GF-D8 (cell line): Measurements from ENCODE around the gene LRRC55.

ENCODE experiments used
- DNase-seq: peaks from one replicate; lab custom pipeline; 2025; lab: John Stamatoyannopoulos, UW

The LRRC55 gene, protein sequence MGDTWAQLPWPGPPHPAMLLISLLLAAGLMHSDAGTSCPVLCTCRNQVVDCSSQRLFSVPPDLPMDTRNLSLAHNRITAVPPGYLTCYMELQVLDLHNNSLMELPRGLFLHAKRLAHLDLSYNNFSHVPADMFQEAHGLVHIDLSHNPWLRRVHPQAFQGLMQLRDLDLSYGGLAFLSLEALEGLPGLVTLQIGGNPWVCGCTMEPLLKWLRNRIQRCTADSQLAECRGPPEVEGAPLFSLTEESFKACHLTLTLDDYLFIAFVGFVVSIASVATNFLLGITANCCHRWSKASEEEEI

DNA sequence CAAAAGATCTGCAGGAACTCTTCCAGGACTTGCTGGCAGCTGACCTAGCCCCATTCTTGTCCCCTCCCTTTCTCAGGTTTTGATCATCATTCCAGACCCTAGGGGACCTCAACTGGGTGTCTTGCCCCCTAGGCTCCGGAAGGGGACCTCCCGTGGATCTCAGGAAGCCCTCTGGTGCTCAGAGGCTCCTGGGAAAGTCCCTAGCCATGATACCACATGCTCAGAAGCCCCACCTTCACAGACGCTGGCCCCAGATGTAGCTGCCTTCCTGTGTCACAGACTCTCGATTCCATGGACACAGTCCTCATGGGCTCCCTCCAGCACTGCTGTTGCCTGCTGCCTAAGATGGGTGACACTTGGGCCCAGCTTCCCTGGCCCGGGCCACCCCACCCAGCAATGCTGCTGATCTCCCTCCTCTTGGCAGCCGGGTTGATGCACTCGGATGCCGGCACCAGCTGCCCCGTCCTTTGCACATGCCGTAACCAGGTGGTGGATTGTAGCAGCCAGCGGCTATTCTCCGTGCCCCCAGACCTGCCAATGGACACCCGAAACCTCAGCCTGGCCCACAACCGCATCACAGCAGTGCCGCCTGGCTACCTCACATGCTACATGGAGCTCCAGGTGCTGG, at the start of gene LRRC55:
Gene LRRC55 (plus strand): TSS at position 276 of the 628 bp plus-strand sequence. CDS start 70 bp downstream, at position 346.
- DNase-seq: no peak

DNA sequence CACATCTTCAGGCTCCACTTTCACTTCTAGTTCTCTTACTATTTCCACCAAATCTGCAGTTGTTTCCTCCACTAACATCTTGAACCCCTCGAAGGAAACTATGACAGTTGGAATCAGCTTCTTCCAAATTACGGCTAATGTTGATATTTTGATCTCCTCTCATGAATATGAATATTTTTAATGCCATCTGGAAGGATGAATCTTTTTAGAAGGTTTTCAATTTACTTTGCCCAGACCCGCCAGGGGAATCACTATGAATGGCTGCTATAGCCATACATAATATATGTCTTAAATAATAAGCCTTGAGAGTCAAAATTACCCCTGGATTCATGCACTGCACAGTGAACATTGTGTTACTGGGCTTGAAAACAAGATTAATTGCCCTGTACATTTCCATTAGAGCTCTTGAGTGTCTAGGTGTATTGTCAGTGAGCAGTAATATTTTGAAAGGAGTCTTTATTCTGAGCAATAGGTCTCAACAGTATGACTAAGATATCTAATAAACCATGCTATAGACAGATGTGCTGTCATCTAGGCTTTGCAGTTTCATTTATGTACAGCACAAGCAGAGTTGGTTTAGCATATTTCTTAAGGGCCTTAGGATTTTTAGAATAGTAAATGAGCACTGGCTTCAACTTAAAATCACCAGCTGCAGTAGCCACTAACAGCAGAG, 48.3 kb upstream of the LRRC55 start:
- DNase-seq: no peak

DNA sequence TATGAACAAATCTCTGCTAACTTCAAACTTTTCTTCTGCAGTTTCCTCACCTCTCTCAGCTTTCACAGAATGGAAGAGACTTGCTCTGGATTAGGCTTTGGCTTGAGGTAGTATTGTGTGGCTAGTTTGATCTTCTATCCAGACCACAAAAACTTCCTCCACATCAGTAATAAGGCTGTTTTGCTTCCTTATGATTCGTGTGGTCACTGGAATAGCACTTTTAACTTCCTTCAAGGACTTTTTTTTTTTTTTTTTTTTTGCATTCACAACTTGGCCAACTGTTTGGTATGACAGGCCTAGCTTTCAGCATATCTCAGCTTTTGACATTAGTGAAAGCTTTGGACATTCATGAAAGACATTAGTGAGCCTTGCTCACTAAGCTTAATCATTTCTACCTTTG, 47.5 kb upstream of the LRRC55 start:
- no peak for DNase-seq

DNA sequence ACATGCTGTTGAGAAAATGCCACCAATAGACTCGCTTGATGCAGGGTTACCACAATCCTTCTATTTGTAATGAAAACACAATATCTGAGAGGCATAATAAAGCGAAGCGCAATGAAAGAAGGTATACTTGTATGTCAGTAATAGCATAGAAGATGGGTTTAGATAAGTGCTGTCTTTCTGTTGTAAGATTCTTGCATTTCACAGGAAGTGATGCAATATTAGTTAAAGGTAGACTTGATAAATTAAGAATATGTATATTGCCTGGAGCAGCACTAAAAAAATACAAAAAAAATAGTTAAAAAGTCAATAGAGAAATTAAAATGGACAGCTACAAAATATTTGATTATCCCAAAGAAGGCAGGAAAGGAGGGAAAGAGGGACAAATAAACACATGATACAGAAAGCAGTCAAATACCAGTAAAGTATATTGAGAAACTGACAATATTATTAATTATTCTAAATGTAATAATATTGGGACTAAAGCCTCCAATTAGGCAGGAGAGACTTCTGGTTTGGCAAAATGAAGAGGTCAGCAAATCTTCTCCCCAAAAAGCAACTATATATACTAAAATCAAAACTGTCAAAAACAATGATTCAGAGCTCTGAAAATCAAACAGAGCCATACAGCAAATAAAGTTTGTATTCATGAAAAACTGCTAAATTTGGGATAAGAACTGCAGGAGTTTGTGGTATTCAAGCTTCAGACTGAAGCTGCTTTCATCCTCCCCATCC, 46.6 kb upstream of the LRRC55 start:
- no peak for DNase-seq

DNA sequence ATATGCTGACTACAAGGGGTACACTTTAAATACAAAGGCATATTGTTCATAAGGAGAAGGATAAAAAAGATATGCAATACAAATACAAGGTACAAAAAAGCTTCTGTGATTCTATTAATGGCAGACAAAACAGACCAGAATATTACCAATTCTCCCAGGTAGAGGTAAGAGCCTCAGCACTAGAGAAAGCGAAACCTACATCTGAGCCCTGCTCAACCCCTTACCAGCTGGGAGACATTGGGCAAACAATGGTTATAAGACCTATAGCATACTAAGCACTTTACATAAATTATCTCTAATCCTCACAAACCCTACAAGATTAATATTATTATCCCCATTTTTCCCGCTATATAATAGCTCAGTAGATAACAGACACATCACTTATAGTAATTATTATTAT, 41.2 kb upstream of the LRRC55 start:
- no peak for DNase-seq

DNA sequence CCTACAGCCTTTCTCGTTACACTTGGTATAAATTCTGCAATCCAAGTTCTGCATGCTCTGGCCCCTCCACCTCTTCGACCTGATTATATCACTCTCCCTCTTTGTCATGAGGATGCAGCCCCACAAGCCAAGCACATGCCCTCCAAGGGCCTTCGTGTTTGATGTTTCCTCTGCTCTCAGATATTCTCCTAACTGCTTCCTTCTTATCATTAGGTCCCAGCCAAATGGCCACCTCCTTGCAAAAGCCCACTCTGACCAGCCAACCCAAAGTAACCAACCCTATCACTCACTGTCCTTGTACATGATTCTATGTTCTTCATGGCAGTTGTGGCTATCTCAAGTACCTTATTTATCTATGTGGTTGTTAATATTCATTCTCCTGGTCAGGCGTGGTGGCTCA, 38.3 kb upstream of the LRRC55 start:
- no peak for DNase-seq

DNA sequence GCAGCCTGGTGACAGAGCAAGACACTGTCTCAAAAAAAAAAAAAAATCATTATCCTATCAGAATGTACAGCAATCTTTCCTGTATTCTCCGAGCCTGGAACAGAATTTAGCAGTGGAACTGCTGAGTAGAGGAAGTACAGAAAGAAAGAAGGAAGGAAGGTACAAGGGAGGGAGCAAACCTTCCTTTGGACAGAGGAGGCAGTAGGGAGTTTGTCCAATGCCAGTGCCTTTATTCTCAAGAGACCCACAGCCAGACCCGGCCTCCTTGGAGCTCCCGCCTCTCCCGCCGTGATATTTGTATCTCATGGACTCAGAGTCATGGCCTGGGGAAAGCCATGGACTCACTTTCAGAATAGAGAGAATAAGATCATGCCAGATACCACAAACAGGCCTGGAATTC, 37.7 kb upstream of the LRRC55 start:
- no peak for DNase-seq

DNA sequence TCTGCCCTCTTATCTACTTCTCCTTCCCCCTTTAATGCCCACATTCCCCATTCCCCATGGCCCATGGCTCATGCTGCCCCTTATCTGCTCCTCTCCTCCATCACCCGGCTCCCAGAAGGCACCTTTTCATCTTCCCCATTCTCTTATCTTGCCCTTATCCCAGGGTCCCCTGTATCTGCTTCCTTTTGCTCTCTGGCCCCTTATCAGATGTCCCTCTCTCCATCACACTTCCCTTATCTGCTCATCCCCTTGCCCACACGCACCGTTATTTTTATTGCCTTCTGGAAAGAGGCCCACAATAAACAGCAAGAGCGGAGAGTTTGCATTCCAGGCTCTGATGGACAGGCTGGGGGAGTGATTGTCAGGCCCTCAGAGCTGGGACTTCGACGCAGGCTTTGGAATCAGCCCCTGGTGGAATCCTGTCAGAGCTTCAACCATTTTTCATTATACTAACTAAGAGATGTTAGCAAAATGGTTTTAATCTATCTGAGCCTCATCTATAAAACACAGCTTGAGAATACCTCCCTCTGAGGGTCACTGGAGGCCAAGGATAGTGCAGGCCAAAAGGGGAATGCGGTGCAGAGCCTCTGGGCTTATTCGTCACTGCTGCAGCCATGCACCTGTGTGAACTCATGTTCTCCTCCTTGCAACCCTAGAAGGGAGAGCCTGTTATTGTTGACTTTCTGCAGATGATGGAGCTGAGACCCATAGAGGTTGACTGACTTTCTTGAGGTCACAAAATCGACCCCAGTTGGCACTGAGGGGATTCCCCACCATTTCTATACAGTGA, 37.0 kb upstream of the LRRC55 start:
- no peak for DNase-seq

DNA sequence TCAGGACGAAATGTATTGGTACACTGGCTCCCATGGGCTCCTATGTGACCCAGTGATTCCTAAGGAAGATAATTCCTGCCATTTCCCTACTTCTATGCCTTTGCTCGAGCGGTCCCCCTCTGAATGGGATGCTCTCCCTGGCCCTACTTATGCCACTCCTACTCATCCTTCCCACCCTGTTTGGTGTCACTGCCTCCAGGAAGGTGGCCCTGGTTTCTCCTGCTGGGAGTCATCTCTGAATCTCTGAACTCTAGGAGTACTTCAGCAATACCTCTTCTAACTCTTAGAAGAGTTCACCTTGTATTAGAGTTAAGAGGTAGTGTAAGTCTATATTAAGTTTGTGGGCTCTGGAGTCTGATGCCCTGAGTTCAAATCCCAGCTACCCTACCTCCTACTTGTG, 35.5 kb upstream of the LRRC55 start:
- DNase-seq: no peak

DNA sequence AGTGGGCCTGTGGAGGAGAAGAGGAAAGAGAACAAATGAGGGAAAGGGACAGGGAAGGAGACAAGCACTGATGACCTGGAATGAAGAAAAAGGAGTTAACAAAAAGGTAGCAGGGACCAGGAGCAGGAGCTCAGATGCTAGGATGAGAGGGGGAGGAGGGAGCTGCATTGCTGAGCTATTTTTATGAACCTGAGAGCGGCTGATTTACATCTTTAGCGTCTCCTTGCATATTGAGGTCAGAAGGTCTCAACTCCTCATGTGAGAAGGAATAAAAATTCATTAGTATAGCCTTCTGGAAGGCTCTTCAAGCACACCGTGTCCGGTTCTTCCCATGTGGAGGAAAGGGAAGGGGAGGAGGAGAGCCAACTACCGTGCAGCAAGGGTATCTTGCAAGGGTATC, 33.1 kb upstream of the LRRC55 start:
- DNase-seq: no peak

DNA sequence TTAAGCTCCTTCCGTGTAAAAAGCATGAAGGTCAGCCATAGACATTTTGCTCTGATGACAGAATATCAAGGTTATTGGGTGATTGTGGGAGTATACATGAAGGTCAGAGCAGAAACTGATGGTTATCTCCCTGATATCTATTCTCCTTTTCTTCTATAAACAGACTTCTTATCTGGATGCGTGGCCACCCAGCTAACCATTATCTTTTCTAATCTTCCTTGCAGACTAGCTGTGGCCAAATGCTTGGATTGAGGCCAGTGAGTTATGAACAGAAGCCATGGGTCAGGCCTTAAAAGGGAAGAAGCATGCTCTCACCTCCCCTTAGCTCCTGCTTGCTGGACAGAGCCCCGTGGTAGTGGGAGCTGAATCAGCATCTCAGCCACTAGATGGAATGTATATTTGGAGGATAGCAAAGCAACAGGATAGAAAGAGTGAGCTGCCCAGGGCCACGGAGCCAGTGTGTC, 31.3 kb upstream of the LRRC55 start:
- DNase-seq: no peak

DNA sequence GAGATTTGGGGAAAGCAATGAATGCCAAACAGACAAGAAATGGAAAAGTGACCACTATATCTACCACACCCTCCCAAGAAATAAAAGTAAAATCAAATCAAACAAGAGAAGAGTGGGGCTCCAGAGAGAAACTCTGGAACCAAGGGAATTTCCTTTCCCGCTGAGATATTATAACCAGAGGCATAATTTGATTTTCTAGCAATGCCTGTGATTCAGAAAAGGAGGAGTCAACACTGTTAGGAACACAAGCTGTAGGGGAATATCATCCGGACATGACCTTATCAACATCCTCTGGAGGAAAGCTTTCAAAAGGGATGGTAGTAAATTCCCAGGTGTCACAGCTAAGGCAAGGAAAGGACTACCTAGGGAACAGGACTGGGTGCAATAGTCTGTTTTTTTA, 29.6 kb upstream of the LRRC55 start:
- DNase-seq: no peak

DNA sequence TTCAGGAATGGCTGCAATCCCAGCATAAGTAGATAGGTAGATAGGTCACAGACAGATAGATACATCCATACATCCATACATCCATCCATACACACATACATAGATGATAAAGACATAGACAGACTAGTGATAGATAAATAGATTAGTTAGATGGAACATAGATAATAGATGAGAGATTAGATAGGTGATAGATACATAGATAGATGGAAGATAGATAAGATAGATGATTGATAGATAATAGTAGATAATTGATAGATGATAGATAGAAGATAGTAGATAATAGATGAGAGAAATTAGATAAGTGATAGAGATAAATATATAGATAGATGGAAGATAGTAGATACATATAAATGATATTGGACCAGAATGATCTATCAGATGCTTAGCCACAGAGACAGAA, 28.3 kb upstream of the LRRC55 start:
- DNase-seq: no peak

DNA sequence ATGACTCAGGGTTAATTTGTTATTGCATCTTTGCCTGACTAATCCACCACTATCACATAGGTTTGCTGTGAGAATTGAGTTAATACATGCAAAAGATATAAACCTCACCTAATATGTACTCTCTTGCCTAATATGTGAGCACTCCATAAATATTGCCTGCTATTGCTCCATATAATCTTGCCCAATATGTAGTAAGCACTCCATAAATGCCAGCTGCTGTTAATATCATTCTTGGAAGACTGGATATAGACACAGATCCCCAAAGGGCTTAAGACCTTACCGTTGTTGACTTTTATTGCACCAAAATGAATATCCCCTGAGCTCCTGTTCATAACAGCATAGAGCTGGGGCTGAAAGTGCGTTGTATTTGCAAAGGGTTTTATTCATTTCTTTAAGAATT, 27.0 kb upstream of the LRRC55 start:
- DNase-seq: no peak

DNA sequence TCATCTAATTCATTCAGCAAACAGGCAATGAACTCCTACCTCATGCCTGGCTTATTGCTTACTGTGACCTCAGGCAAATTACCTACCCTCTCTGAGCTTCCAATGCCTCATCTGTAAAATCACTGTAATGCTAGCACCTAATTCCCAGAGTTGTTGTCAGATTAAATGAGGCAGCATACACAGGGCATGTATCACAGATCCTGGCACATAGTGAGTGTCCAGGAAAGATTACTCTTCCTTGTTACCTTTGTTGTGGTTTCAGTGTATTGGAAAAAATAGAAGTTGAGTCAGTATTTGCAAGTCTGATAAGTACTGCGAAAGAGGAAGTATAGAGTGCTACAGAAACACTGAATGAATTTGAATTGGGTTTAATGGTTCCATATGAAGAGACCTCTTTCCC, 26.4 kb upstream of the LRRC55 start:
- no peak for DNase-seq

DNA sequence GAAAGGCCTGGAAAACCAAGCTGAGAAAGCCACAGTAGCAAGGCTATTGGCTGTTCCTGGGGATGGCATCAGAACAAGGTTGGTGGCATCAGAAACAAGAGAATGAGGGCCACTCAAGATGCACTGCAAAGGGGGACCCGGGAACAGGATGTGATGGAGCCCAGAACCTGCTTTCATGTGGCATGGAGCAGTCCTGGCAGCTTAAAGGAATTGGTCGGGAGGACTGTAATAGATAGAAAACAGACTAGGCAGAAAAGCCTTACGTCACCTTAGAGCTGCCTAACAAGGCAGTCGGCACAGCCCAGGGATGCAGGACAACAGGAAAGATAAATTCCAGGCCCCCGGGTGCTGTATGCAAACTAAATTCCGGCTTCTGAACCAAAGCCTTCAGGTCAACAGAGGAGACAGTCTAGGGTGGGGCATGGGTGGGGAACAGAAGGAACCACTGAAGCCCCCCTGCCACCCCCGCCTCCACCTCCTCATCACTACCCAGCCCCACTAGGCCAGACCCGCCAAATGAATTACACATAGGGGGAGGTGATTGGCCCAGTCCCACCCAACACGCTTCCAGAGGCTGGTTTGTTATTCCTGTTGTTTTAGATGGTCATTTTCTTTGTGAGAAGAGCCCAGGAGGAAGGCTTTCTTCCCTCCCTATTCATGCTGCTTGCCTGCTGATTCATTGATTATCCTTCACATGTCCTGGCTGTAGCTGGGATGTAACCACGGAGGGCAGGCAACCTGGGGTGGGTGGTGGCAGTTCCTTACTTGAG, 25.7 kb upstream of the LRRC55 start:
- no peak for DNase-seq

DNA sequence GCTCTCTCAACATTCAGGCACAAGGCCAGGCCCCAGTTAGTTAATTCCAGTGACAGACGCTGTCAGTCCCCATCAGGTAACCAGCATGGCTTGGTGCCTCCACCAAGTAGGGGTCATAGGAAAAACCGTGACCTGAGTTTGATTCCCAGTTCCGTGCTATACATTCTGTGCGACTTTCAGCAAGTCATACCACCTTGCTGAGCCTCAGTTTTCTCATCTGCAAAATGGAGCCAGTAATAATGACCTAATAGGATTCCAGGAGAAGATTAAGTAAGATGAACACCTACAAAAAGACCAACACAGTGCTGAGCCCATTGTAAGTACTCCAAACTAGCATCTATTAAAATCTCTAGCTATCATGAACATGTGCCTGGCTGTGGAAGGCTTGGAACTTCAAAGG, 24.8 kb upstream of the LRRC55 start:
- no peak for DNase-seq

DNA sequence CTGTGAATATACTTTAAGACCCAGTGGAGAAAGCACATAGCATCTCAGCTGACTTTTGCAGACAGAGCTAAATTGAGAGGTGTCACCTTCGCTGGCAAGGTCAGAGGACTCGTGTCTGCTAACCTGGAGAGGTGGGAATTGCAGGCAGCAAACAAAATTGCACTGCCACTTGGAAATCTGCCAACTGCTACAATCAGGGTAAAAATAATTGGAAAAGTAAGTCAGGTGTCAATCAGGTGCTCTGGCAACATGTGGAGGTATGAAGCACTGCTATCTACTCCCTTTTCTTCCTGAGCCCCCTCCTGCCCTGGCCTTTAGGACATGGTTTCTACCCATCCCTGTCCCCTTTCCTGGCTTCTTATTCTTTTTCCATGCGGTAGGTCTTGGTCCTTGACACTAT, 24.1 kb upstream of the LRRC55 start:
- DNase-seq: no peak

DNA sequence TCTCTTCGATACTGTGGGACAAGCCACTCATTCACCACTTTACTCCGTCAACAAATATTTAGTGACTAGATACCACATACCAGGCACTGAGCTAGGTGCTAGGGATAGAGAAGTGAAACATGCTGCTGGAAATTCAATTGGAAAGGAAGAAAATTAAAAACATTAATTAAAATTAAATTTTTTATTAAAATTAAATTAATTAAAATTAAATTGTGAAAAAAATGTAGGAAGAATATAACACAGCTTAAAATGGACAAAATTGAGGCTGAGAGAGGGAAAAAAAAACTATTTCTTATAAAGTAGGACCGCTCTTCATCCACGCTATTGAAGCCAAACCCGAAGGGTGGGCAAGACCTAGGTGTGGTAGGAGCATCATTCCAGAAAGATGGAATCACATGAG, 23.6 kb upstream of the LRRC55 start:
- no peak for DNase-seq

DNA sequence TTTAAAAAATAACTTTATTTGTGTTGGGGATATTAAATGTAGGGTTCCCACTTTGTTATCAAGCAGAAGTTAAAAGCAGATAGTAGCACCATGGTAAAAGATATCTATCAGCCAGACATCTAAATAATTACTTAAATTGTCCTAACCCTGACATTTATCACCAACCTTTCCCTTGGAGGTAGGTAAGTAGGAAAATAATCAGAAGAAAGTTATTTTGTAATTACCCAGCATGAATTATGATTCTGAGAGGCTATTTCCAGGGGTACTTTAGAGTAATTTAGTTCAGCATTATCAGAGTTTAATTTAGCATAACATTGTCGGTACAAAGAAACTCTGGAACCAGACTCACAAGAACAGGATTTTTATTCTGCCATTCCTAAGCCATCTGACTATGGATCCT, 23.2 kb upstream of the LRRC55 start:
- no peak for DNase-seq

DNA sequence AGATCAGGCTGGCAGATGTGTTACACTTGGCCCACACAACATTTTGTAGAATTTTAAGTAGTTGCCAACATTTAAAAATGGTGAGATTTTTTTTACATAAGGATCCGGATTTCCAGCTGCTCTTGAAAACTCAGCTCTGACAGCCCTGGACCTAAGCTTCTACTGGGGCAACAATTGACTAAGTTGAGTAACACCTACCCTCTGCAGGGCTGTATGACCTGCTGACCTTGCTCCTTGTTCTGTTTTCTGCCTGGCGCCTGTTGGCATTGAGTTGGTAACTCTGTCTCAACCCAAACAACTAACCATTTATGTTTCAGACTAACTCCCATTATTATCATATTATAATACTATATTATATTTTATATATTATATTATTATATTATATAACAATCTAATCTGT, 21.1 kb upstream of the LRRC55 start:
- DNase-seq: no peak
